GM21360 (cell line): ENCODE measurements around the gene LCE1B.

Source experiments
- ATAC-seq: cut with Tn5 transposase; IDR thresholded peaks from one replicate; pipeline ENCODE4 v1.9.1; 2021; ENCODE audit warnings: mild to moderate bottlenecking, moderate library complexity; ENCODE audit not compliant: unreplicated experiment

The LCE1B gene, protein sequence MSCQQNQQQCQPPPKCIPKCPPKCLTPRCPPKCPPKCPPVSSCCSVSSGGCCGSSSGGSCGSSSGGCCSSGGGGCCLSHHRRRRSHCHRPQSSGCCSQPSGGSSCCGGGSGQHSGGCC

DNA sequence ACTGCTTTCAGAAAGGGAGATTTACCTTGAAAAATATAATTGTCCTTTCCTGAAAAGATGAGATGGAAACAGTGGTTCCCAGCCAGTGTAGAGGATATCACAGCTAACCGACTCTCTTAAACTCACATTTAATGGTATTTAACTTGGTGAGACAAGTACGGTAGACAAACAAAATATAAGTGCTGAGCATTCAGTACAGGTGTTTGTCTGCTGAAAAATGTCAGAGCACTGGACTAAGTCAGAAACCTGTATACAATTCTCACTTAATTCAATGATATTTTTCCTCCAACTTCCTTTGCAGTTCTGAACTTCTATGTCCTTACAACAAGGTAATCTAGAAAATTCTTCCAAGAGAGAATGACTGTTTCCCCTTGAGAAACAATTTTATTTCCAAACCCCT lies at the start of gene LCE1B:
TSS of gene LCE1B (plus strand) at position 301 of the 400 bp plus-strand sequence. CDS start 476 bp downstream, outside the sequence.
- ATAC-seq = no peak

DNA sequence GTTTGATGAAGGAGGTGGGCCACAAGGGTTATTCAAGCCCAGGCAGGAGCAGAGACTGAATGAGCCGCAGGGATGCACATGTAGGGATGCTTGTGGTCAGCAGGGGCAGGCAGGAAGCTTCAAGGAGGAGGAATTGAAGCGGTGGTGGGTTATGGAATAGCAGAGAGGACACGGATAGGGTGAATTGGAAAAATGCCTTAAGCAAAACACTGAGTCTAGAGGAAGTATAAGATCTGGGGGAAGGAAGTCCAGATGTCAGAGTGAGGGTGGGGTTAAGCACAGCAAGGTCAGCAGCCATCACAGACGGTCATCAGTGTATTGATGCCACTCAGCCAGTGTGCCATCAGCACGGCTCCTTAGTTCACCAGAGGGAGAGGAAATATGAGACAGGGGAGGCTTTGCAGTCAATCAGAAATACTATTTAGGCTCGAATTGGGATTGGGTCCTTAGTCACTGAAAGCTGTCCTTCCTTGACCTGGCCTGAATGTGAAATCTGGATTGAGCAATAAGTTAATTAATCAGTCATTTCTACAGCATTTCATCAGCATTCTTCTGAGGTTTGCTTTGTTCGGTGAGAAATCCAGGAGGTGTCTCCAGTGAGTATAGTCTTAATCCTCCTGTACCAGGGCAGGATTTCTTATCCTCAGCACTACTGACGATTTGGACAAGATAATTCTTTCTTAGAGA lies 42.8 kb upstream of the LCE1B start:
- ATAC-seq = no peak

DNA sequence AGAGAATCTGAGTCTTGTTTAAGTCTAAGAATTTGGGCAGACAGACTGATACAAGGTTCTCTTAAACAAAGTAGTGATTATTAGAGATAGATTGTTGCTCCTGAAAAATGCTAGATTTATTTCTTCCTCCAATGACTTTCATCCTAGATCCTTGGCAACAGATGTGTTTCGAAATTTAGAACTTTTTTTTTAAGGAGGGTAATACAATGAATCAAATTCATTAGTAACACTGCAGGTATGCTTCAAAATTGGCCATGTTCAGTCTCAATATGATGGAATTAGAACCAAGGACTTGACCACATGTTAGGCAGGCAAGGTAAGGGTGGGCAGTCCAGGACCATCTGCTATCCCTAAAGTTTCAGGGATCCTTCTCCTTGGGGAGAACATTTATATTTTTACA lies 41.4 kb upstream of the LCE1B start:
- ATAC-seq = no peak

DNA sequence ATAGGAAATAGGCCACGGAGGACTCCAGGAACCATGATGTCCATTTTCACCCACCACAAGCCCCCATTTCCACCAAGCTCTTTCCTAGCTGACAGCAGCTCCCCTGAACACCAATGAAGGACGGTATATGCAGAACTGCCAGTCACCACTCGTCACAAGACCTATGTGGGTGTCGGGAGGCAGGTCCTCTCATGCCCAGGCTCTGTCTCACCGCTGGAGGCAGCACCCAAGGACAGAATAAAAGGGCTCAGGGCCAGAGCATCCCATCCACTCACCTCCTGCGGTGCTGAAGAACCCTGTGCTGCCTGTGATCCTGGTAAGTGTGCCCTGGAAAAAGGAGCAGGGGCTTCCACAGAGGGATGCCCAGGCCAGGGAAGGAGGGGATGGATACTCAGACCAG lies 36.9 kb upstream of the LCE1B start, which contains the start of gene LCE1F:
TSS of gene LCE1F (plus strand) at position 266 of the 400 bp plus-strand sequence. CDS start 1,232 bp downstream, outside the sequence.
- no peak for ATAC-seq

DNA sequence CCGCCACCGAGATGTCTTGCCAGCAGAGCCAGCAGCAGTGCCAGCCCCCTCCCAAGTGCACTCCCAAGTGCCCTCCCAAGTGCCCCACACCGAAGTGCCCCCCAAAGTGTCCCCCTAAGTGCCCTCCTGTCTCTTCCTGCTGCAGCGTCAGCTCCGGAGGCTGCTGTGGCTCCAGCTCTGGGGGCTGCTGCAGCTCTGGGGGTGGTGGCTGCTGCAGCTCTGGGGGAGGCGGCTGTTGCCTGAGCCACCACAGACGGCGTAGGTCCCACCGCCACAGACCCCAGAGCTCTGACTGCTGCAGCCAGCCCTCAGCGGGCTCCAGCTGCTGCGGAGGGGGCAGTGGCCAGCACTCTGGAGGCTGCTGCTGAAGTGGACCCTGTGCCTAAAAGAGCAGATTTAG lies 35.4 kb upstream of the LCE1B start:
- ATAC-seq = no peak

DNA sequence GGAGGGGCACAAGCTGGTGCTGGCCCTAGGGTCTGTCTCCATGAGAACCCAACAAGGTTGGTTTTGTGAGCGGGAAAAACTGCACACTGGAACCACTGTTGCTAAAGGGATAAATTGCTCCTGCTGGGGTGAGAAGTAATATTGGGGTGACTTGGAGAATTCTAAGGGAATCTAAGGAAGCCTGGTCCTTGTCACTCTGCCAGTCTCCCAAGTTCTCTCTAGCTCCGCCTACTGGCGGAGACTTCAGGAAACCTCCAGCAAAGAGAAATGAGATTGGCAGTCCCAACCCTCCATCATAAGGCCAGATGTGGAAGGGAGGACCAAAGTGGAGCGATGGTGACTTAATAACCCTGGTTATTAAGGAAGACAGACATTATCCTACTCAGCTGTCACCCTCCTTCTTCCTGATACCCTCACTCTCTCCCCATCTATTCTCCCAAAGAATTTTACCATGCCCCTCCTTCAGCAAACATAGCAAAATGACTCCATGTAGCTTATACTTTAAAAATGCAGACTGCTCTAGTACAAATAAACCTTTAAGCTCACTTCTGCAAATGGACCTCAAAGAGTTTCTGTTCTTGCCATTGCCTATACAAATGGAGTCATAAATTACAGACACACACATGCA lies 34.1 kb upstream of the LCE1B start:
- ATAC-seq = no peak

DNA sequence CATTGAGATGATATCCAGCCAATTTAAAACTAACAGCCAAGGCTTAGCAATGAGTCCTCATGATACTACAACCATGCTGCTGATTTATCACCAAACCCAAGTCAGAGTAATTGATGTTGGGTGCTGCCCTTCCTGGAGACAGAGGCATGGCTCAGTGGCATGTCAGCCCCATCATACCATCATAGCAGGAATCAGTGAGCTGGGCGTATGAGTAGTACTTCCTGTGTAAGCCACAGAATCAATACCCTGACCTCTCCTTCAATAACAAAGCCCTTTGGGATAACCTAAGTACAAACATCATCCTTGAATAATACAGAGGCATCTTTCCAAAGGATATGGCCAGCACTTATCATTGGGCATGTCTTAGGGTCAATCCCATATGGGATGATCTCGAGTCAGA lies 28.7 kb upstream of the LCE1B start:
- no peak for ATAC-seq

DNA sequence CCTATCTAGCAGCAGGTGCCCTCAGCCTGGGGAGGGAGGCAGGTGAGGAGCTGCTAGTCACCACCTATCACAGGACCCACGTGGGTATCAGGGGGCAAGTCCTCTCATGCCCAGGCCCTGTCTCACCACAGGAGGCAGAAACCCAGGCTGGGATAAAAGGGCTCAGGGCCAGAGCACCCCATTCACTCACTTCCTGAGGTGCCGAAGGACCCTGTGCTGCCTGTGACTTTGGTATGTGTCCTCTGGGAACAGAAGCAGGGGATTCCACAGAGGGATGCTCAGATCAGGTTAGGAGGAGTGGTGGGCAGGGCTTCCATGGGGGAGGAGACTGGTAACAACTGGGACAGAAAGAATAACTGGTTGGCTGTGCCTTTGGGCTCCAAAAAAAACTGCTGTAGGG lies 25.7 kb upstream of the LCE1B start, which contains the start of gene LCE1E:
TSS of gene LCE1E (plus strand) at position 181 of the 400 bp plus-strand sequence. CDS start 1,043 bp downstream, outside the sequence.
- ATAC-seq = no peak

DNA sequence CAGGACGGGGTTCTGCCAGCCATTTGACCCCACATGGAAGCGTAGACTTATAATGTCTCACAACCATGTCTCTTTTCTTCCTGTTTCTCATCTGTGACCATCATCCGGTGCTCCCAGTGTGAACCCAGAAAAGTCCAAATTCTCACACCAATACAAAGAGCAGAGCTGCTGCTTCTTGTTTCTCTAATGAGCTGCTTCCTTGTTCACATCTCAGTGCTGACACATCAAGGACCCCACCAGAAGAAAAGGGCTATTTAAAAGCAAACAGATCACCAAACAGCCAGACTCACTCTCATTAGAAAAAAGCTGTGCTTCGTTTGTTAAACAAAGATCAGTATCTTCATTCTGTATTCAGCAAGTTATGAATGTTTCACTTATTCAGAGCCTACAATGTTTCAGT lies 16.1 kb upstream of the LCE1B start:
- ATAC-seq = no peak

DNA sequence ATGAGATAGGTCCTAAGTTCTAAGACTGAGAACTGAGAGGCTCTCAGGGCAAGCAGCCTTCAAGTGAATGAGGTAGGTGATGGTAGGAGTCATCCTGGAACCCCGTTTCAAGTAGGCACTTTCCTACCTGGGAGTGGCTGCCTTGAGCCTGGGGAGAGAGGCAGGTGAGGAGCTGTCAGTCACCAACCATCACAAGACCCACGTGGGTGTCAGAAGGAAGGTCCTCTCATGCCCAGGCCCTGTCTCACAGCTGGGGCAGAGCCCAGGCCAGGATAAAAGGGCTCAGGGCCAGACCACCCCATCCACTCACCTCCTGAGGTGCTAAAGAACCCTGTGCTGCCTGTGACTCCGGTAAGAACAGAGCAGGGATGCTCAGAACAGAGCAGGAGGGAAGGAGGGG lies 15.3 kb upstream of the LCE1B start, which contains the start of gene LCE1D:
TSS of gene LCE1D (plus strand) at position 301 of the 400 bp plus-strand sequence. CDS start 1,074 bp downstream, outside the sequence.
- no peak for ATAC-seq

DNA sequence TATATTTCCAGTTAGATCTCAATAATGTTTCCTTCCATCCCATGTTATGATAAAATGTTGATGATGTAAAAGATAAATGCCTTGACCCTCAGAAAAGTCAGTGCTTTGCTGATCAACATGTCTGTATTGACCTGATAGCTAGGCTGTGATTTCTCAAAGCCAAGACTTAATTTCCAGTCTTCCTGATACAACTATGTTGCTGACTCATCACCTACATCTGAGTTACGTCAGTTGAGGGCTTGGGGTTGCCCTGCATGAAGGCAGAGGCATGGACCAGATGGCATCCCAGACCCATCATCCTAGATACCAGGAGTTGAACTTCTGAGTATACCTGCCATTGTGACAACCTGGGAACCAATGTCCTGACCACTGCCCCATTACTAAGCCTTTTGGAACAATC lies 10.4 kb upstream of the LCE1B start:
- no peak for ATAC-seq

DNA sequence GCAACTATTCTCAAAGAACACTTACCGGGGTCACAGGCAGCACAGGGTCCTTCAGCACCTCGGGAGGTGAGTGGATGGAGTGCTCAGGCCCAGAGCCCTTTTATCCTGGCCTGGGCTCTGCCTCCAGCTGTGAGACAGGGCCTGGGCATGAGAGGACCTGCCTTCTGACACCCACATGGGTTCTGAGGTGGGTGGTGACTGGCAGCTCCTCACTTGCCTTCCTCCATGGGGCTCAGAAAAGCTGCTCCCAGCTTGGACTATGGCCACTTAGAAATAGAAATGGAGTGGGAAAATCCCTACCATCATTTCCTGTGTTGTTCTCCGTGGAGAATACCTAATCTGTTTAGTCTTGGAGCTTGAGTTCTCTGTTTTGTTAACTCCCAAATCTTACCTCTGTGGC lies 5.2 kb upstream of the LCE1B start, which contains the start of gene LCE1C:
TSS of gene LCE1C (minus strand) at position 76 of the 400 bp plus-strand sequence. CDS start 1,173 bp downstream, outside the sequence.
- ATAC-seq = no peak

DNA sequence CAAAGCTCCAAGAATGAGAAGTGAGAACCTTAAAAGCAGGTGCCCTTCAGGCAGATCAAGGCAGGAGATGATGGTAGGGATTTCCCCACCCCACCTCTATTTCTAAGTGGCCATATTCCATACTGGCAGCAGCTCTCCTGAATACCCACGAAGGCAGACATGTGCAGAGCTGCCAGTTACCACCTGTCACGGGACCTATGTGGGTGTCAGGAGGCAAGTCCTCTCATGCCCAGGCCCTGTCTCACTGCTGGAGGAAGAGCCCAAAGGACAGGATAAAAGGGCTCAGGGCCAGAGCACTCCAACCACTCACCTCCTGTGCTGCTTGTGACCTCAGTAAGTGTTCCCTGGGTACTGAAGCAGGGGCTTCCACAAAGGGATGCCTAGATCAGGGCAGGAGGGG lies 721 bp upstream of the LCE1B start:
- no peak for ATAC-seq

DNA sequence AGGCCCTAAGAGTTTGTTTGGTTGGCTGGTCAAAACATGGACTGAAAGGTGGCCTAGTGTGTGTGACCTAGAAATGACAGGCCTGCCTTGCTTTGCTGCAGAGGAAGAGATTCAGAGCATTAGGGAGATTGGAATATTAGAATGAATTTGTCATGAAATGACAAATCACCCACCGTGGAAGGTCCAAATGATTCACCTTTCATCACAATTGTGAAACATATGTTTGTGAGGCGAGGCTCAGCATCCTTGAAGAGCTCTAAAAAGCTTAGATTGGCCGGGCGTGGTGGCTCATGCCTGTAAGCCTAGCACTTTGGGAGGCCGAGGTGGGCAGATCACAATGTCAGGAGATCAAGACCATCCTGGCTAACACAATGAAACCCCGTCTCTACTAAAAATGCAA lies 5.5 kb downstream of the LCE1B start:
- ATAC-seq = no peak

DNA sequence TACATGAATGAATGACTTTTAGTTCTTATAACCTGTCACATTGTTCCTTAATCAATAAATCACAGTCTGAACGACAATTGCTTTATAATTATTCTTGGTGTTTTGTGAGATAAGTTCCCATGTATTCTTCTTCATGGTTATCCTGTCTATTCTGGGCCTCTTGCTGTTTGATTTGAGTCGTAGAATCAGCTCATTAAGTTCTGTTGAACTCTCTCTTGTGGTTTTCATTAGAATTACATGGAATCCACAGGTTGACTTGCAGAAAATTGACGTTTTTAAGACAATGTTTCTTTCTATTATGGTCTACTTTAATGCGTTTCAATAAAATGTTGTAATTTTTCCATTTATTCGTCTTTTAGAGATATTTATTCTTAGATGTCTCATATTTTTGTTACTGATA lies 11.5 kb downstream of the LCE1B start:
- no peak for ATAC-seq

DNA sequence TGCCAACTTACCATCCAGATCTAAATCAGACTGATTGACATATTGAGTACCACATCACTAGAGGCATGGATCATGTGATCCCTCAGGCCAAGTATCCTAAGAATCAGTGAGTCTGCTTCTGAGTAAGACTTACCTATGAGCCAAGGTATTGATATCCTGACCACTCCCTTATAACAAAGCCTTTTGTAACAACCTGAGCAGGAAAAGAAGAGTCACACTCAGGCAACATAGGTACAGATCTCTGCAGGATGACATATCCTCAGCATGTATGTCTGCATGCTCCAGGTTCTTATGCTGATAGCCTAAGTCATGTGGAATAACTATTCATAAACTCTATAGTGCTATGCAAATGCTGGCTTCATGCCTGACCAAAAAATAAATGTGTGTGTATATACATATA lies 13.2 kb downstream of the LCE1B start:
- ATAC-seq = no peak

DNA sequence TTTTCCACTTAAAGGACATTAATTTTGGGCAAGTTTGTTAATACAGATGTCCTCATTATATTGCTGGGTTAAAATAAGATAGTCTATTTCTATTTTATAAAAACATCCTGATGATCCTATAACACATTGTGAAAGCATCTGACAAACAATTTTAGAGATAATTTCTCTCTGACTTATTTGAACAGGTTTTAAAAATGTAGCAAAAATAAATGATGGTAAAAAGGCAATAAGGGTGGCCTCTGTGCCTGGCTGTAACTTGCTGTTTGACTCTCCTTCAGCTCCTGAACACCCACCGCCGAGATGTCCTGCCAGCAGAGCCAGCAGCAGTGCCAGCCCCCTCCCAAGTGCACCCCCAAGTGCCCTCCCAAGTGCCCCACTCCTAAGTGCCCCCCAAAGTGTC lies 15.4 kb downstream of the LCE1B start, which contains the start of gene LCE1A:
TSS of gene LCE1A (plus strand) at position 301 of the 400 bp plus-strand sequence. CDS start at position 301, 0 bp downstream.
- no peak for ATAC-seq

DNA sequence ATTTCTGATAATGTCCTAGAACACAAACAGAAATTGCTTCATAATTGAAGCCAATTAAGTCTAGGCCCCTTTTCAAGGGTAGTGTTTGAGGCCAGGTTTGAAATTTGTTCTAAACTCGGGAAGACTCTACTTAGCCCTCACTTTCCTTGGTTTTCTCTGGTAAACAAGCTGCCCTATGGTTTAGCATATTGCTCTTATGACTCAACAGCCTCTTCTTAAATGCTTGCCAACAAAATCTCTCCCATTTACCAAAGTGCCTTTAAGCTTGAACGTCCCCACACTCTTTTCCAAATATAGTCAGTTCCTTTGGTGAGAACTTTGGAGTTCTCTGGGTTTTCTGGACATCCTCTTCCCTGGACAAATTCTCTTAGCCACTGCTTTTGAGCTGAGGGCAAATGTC lies 25.1 kb downstream of the LCE1B start:
- no peak for ATAC-seq

DNA sequence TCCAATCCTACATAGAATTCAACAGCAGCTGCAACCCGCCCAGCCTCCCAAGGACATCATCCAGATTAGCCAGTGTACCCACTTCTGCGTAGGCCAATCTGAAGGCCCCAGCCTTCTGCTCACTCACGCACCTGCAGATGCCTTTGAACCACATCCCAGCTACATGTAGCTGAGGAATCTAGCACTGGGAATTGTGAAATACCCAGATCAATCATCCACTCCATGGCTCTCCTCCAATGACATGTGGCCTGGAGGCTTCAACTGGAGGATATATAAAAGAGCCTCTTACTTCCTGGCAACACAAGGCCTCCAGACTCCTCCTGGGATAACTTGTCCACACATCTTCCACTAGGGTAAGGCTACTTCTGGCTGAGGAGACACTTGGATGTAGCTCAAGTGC lies 30.8 kb downstream of the LCE1B start, which contains the start of gene LCE6A:
TSS of gene LCE6A (plus strand) at position 301 of the 400 bp plus-strand sequence. CDS start 665 bp downstream, outside the sequence.
- no peak for ATAC-seq

DNA sequence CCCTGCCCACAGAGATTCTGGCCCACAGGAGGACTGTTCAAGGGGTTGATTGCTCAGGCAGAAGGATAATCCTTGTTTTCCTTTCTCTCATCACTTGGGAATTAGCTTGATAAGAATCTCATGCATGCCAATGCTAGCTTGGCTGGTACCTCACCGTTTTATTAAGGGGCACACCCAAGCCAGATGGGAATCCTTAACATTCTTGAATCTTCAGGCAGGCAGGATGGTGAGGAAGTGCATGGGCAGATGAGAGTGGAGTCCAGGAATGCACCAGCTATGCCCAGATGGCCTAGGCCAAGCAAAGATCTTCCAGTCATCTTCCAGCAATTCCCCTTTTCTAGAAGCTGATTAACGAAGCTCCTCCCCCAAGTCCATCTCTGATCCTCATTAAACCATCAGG lies 43.9 kb downstream of the LCE1B start:
- ATAC-seq = no peak

DNA sequence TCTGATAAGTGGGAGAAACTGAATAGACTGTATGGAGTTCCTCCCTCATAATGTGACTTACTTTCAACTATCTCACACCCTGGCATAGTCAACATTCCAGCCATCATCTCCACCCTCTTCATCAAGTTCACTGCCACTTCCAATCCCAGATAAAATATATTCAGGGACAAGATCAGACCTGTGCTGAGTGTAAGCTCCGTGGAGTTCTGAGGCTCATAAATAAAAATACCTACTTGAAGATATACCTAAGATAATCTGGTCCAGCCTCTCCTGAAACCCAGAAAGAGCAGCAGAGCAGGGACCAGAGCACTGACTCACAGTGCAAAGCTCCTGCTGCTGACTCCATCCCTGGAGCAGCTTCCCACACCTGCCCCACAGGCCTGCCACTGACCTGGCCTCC lies 46.3 kb downstream of the LCE1B start:
- ATAC-seq = no peak

DNA sequence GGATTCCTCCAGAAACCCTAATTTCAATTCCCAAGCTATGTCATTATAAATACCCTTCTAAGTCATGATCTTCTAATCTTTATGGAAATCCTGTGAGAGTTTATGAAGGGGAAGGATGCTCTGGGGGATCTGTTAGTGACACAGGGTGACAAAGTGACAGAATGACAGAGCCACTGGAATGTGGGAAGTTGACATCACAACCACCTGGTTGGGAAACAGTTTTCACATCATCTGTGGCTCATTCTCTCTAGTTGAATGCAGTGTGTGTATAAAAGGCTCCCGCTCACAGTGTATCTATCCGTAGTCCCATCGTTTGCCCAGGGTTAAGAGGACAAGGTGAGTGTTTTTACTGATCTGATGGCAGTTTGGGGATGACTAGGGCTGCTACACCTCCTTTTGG lies 47.9 kb downstream of the LCE1B start, which contains the start of gene LCE7A:
TSS of gene LCE7A (plus strand) at position 301 of the 400 bp plus-strand sequence. CDS start 702 bp downstream, outside the sequence.
- ATAC-seq = no peak
